HG03457 (cell line): ENCODE data around the gene FOXO4.

Source experiments
- ATAC-seq: cut with Tn5 transposase; IDR thresholded peaks from one replicate; pipeline ENCODE4 v1.9.1; 2021; ENCODE audit warnings: moderate number of reproducible peaks; ENCODE audit not compliant: unreplicated experiment

The FOXO4 gene

DNA sequence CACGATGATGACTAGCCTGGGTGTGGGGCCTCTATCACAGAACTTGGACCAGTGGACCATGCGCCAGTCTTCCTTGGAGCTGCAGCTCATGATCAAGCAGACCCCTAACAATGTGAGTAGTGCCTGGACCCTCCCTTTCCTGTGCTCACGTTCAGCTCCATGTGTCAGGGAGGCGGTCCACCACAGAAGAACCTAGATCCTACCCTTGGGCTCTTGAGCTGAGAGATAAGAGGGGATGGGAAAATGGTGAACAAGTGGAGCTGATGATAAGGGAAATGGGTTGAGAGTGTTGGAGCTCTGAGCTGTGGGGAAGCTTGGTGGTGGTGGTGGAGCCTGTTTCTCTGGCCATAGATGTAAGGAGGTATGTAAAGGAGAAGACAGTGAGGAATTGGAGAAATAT lies 35.9 kb downstream of the FOXO4 start:
- no peak for ATAC-seq

- ATAC-seq = no peak
Measured at GRCh38 chrX:71140440-71140839, 44.8 kb downstream of the FOXO4 start.

GRCh38 chrX:71143508-71143907 lies 47.9 kb downstream of the FOXO4 start:
- no peak for ATAC-seq

GRCh38 chrX:71144651-71145050 lies 49.0 kb downstream of the FOXO4 start, which contains the start of gene NLGN3:
TSS of gene NLGN3 (plus strand) at chrX:71144841. CDS start at chrX:71147750, 2,909 bp downstream.
- no peak for ATAC-seq

- no peak for ATAC-seq
Measured at GRCh38 chrX:71147496-71148277, 52.0 kb downstream of the FOXO4 start.

DNA sequence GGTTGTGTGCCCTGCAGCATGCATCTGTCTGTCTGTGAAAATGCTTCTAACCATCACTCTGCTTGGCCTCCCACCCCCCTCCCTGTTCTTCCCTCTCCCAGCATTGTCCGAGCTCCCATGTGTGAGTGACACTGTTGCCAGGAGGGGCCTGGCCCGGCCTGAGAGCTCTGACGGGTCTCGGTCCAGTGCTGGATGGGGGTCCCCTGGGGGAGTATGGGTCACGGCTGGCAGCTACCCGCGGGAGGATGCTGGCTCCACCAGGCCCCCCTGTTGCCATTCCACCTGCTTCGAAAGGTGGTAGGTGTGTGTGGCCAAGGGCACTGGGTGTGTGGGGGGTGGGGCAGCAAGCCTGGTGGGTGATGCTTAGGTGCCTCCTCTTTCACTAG lies 52.6 kb downstream of the FOXO4 start:
- no peak for ATAC-seq

DNA sequence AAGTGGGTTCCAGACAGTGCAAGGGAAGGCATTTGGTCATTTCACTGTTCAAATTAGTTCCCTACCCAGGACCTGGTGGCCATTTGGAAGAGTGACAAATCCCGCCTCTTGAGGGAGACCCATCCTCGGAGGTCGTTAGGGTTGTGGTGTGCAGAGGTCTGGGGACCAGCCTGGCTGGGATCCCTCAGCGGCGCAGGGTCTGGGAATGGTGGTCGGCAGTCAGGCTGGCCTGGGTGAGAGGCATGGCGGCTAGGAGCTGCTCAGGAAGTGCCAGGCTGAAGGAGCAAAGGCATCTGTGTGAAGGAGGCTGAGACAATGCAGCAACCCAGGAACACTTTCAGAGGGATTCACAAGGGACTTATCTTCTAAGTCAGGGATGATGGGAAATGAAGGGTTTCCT lies 55.7 kb downstream of the FOXO4 start:
- ATAC-seq = no peak
